ENCODE results near the gene ANKRD55. TPM values are rescaled to one million over a fixed set of nuclear protein-coding genes. Genes with fewer than 3 reads are reported as not detected.
A peak's percentile ranks its signal among the peaks of the same experiment; 100 is the strongest.
"Not testable (repeated sequence)": the region's sequence is repeated elsewhere in the genome, so short reads cannot be mapped to it uniquely, and the experiment has no call there.

ANKRD55 gene
- total RNA-seq, 2 donors from 2014 or later: not detected

- ATAC-seq (ENCODE audit: insufficient number of reproducible peaks, low FRiP score, low read depth) (no peak), DNase-seq (ENCODE audit: low spot score) (no peak)
- H3K9me3 ChIP-seq: no peaks in the 10 kb centered on the region
- H3K27me3 ChIP-seq (replicated peaks; ENCODE audit: insufficient read depth): no peaks in the 10 kb centered on the region
- H3K27ac ChIP-seq: no peak overlapping the region
- no peak overlapping the region for H3K4me3 ChIP-seq
- no peak for TF ChIP-seq CTCF (IDR thresholded peaks at IDR 0.05)
- peaks cover 3 to 36% of the 10 kb centered on the region in 2 donors for H3K4me1 ChIP-seq (ENCODE audit: control insufficient read depth in 1 of 2, low read depth in 2 of 2)
- no peaks in the 10 kb centered on the region for H3K36me3 ChIP-seq
These were observed 25.6 kb downstream of the ANKRD55 start for GRCh38 chr5:56207537-56207936.

- Histone ChIP-seq H3K4me3 (no peak overlapping the region), H3K27me3 (replicated peaks; ENCODE audit: insufficient read depth) (no peaks in the 10 kb centered on the region), H3K27ac (peak overlapping the region; percentile 23 to 49), H3K9me3 (no peaks in the 10 kb centered on the region), H3K4me1 (ENCODE audit: control insufficient read depth in 1 of 2, low read depth in 2 of 2) (peaks cover 0 to 27% of the 10 kb centered on the region in 2 donors), H3K36me3 (no peaks in the 10 kb centered on the region)
- DNase-seq (ENCODE audit: low spot score) (no peak), ATAC-seq (ENCODE audit: insufficient number of reproducible peaks, low FRiP score, low read depth) (peak; percentile 16)
- TF ChIP-seq CTCF (IDR thresholded peaks at IDR 0.05): no peak
These were observed 26.8 kb downstream of the ANKRD55 start for GRCh38 chr5:56206126-56206910.

- not testable (repeated sequence) for H3K36me3 ChIP-seq; DNase-seq (ENCODE audit: low spot score); H3K9me3 ChIP-seq; H3K27ac ChIP-seq; H3K27me3 ChIP-seq (replicated peaks; ENCODE audit: insufficient read depth); H3K4me3 ChIP-seq; ATAC-seq (ENCODE audit: insufficient number of reproducible peaks, low FRiP score, low read depth)
- H3K4me1 ChIP-seq (ENCODE audit: control insufficient read depth in 1 of 2, low read depth in 2 of 2): peaks cover 0 to 23% of the 10 kb centered on the region in 2 donors
These were observed 29.2 kb downstream of the ANKRD55 start for GRCh38 chr5:56203936-56204335.

GRCh38 chr5:56202483-56202882 is 30.6 kb downstream of the ANKRD55 start:
- H3K4me1 ChIP-seq (ENCODE audit: control insufficient read depth in 1 of 2, low read depth in 2 of 2): peaks cover 0 to 23% of the 10 kb centered on the region in 2 donors
- no peak for ATAC-seq (ENCODE audit: insufficient number of reproducible peaks, low FRiP score, low read depth)
- no peak for DNase-seq (ENCODE audit: low spot score)

GRCh38 chr5:56201762-56202261 is 31.3 kb downstream of the ANKRD55 start:
- not testable (repeated sequence) for H3K36me3 ChIP-seq; DNase-seq (ENCODE audit: low spot score); ATAC-seq (ENCODE audit: insufficient number of reproducible peaks, low FRiP score, low read depth); H3K4me3 ChIP-seq; H3K9me3 ChIP-seq; H3K27ac ChIP-seq; H3K27me3 ChIP-seq (replicated peaks; ENCODE audit: insufficient read depth)
- peaks cover 0 to 23% of the 10 kb centered on the region in 2 donors for H3K4me1 ChIP-seq (ENCODE audit: control insufficient read depth in 1 of 2, low read depth in 2 of 2)

More at GRCh38 chr5:56202483-56202882, 30.6 kb downstream of the ANKRD55 start:
- no peaks in the 10 kb centered on the region for H3K36me3 ChIP-seq
- no peaks in the 10 kb centered on the region for H3K9me3 ChIP-seq
- TF ChIP-seq CTCF (IDR thresholded peaks at IDR 0.05): no peak
- H3K4me3 ChIP-seq: no peak overlapping the region
- no peaks in the 10 kb centered on the region for H3K27me3 ChIP-seq (replicated peaks; ENCODE audit: insufficient read depth)
- H3K27ac ChIP-seq: no peak overlapping the region

GRCh38 chr5:56200971-56201666 is 32.0 kb downstream of the ANKRD55 start:
- no peak overlapping the region for H3K4me3 ChIP-seq
- H3K9me3 ChIP-seq: no peaks in the 10 kb centered on the region
- peaks cover under 1 to 19% of the 10 kb centered on the region in 2 donors for H3K4me1 ChIP-seq (ENCODE audit: control insufficient read depth in 1 of 2, low read depth in 2 of 2)
- H3K36me3 ChIP-seq: no peaks in the 10 kb centered on the region
- peak; percentile 77 for ATAC-seq (ENCODE audit: insufficient number of reproducible peaks, low FRiP score, low read depth)
- no peak overlapping the region for H3K27ac ChIP-seq
- no peak for DNase-seq (ENCODE audit: low spot score)
- no peaks in the 10 kb centered on the region for H3K27me3 ChIP-seq (replicated peaks; ENCODE audit: insufficient read depth)
- TF ChIP-seq CTCF (IDR thresholded peaks at IDR 0.05): peak; percentile 68

All from thoracic aorta (tissue), 2 donors.